Activated CD8-positive, alpha-beta memory T cell treated with anti-CD3 and anti-CD28 coated beads, Interleukin-2, amount 50 U/mL, for 24 hours (primary cell): Measurements from ENCODE around the gene RNU1-1.
"Not testable (repeated sequence)": the region's sequence is repeated elsewhere in the genome, so short reads cannot be mapped to it uniquely, and the experiment has no call there.

Experiments used
- DNase-seq: peaks from one replicate; pipeline ENCODE4 v3.0.0-alpha.2; 2020; ENCODE audit errors: extremely low read depth

RNU1-1 gene

DNA sequence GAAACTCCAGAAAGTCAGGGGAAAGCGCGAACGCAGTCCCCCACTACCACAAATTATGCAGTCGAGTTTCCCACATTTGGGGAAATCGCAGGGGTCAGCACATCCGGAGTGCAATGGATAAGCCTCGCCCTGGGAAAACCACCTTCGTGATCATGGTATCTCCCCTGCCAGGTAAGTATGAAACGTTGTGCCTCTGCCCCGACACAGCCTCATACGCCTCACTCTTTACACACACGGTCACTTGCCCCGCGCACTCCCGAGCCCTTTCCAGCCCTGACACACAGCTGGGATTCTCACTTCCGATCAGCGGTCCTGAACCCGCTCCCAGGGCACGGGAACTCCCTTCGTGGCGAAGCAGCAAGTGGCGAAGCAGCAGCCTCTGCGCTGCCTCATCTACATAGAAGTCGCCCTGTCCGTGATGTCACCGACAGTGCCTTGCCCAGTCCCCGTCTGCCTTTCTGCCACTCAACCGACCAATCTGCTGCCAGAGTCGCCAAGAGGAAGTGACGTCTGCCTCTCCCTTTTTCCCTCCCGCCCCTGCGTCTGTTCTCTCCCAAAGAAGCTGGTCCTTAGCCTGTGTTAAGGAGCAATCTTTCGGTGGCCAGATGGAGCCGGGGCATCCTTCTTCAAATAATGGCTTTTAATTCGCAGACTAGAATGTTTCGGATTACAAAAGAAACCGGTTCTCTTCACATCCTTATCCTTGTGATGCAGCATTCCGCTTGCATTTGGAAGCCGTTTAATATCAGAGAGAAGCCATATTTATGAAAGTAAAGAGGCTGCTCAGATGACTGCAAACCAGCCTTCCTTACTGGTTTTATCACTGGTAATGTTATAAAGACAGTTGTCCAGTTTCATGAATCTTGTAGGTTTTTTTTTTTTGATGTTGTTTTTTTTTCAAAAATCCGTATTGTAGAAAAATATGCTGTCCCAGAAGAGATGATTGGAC lies at the start of gene RNU1-1:
Gene RNU1-1, minus strand, starts transcription at position 179 of the 949 bp plus-strand sequence.
- DNase-seq = peak; percentile 38

DNA sequence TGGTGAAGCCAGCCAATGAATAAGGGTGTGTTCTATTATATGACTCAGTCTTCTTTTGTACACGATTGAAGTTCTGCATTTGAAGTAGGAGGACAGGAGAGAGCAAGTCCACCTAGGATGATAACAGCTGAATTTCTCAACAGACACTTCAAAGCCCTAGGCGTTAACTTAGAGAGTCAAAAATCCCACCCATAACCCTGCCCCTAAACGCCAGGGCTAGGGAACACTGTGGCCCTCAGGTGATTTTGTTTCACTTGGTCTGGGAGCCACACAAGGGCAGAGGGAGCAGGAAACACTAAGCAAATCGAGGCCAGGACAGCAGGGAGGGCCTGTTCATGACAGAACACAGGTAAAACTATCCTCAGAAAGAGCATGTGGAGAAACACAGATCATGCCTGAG lies 47.0 kb upstream of the RNU1-1 start:
- DNase-seq = not testable (repeated sequence)

- not testable (repeated sequence) for DNase-seq
Measured at GRCh38 chr1:16560498-16560897, 46.4 kb upstream of the RNU1-1 start.

- DNase-seq = not testable (repeated sequence)
Measured at GRCh38 chr1:16559688-16560087, 45.6 kb upstream of the RNU1-1 start.

DNA sequence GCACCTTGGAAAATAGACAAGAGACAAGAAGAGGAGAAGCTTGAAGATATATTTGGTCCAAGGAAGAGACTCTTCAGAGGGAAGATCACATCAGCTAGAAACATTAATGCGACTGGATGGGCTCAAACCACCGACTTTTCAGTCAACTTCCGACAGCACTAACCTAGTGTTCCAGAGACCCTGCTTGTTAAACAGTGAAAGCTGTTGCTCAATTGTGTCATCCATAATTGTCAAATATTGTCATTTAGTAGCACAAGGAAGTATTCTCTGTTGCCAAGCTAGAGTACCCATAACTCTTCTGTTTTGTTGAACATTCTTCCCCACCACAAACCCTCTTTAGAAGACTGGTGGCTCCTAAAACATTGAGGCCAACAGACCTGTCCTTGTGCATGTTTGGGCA lies 42.9 kb upstream of the RNU1-1 start:
- DNase-seq = not testable (repeated sequence)

DNA sequence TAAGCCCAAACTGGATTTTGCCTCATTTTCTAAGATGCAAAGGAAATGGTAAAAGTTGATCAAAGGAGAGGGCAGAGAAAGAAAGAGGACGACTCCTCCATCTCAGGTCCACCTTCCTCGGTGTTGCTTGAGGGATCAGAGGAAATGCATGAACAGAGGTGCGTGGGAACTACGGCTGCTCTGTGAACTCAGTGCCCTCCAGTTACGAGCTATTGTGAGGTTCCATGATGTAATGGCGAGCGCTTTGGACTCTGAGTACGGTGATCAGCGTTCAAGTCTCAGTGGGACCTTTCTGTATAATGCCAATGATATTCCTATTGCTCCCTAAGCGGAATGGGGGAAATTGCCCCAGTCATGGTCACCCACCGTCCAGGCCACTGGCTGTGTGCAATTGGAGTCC lies 39.2 kb upstream of the RNU1-1 start:
- DNase-seq = not testable (repeated sequence)

DNA sequence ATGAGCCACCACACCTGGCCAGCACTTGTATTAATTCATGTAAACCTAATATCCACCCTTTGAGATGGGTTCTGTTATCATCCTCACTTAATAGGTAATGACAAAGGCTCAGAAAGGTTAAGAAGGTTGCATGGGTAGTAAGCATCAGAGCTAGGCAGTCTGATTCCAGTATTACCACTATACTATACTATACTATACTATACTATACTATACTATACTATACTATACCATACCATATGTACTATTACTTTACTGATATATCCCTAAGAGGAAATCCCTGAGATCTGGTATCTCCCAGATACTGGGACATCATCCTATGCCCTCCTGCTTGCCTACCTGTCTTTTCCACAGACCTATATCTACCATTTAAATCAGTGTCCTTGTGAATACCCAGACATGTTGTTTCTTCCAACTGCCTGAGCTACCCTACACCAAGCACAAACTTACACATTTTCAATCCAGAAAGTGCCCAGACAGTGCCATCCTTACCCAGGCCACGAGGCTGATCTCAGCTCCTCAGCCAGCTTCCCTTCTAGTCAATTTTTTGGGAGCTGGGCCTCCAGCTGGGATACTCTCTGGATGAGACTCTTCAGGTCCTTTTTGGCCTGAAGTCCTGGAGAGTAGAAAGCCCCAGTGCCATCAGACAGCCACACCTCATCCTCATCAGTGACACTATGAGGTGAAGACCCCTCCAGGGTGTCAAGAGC lies 36.3 kb upstream of the RNU1-1 start:
- DNase-seq = not testable (repeated sequence)

GRCh38 chr1:16549545-16549944 lies 35.5 kb upstream of the RNU1-1 start:
- not testable (repeated sequence) for DNase-seq

DNA sequence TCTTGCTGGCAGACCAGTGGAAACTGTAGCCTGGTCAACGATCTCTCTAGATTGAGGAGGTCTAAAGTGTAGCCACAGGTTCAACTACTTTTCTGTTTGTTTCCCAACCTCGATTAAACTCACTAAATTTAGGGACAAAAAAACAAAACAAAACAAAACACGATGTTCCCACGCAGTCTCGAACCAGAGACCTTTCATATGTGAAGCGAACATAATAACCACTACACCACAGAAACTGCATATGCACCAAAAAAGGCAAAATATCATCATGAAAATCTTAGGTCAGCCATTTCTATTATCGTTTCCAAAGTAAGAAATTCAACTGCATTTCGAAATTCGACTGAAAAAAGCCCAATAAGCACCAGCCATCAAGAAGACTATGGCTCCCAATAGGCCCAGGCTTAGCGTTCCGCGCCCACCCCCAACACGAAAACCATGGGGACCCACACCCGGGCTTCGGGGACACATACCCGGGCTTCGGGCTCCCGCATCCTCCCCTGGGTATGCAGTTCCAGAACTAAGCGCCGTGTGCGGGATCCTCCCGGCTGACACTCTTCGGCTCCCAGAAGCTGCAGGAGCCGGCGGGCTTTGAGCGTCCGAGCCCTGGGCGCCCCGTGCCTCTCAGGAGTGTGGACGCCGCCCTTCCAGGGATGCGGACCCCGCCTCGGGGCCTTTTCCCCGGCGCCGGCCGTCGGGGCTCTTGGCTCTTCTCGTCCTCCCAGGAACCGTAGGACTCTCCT lies 33.6 kb upstream of the RNU1-1 start:
- not testable (repeated sequence) for DNase-seq

DNA sequence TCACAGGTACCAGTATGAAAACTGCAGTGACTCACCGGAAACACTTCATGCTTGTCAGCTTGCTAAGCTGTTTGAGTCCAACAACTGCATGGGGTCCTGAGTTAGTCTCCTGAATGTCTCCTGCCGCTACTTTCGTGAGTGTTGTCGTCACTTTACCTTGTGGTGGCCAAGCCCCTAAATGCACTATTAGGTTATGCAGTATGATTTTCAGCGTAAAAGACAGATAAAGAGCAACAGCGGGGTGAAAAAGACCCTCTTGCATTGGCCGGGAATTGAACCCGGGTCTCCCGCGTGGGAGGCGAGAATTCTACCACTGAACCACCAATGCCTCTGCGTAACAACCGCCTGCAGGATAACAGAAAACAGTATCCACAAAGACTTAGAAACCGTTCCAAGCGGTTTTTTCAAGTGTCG lies 31.6 kb upstream of the RNU1-1 start:
- DNase-seq = not testable (repeated sequence)

- not testable (repeated sequence) for DNase-seq
Measured at GRCh38 chr1:16540421-16540893, 26.4 kb upstream of the RNU1-1 start.

GRCh38 chr1:16537528-16537927 lies 23.4 kb upstream of the RNU1-1 start:
- not testable (repeated sequence) for DNase-seq

DNA sequence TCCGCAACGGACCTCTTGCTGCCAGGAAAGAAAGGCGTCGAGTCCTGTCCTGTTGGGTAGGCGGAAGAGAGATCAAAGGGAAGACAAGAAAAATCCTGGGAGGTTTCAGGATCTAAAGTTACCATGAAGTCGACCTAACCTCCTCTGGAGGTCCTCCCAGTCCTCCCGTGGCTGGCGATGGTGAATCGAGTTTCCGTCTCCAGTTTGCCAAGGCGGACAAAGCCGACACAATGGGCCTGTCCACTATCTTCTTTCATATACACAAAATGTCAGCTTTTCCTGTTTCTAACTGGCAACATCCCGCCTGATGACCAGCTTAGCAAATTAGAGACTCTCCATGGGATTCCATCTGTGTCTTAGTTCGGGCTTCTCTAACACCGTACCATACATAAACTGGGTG lies 22.7 kb upstream of the RNU1-1 start:
- not testable (repeated sequence) for DNase-seq

GRCh38 chr1:16535898-16536297 lies 21.8 kb upstream of the RNU1-1 start:
- not testable (repeated sequence) for DNase-seq

DNA sequence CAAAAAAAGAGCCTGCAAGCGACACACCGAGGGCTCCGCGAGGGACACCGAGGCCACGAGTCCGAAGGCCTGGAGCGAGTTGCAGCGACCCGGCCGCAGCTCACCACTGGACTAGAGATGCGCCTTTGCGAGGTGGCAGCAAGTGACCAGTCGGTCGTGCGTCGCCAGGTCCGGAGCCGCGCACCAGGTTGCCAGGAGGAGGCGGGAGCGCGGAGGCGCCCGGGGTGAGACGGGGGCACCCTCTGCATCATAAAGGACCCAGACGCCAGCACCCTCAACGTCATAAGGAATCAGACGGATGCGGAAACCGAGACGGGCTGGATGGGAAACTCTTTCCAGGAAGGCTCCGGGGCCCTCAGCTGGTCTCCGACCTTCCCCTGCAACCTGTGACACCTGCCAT lies 21.4 kb upstream of the RNU1-1 start:
- DNase-seq = not testable (repeated sequence)

GRCh38 chr1:16534829-16535456 lies 20.9 kb upstream of the RNU1-1 start:
- DNase-seq = peak; percentile 12

DNA sequence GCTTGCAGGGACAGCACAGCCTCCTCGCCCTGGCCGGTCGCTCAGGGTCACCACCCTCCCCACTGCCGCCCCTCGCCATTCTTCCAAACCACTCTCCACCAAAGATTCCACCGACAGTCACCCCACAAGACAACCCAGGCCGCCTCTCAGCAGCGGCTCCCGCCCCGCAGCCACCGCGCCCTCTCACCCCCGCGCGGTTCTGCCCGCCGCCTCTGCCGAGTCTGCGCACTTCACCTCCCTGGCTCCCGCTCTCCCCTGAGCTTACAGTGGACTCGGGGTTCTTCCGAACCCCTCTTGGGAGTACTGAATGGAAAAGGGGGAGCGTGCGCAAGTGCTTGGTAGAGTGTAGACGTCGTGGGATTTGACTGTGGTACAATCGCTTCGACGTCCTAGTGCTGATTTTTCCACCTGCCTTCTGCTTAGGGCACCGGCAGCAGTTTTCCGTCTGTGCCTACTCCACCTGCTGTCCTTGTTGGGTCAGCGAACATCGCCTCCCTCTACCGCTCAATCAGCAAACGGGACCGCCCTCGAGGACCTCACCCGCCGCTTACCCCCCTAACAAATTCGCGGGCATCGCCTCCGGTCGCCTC lies 20.2 kb upstream of the RNU1-1 start:
- not testable (repeated sequence) for DNase-seq

DNA sequence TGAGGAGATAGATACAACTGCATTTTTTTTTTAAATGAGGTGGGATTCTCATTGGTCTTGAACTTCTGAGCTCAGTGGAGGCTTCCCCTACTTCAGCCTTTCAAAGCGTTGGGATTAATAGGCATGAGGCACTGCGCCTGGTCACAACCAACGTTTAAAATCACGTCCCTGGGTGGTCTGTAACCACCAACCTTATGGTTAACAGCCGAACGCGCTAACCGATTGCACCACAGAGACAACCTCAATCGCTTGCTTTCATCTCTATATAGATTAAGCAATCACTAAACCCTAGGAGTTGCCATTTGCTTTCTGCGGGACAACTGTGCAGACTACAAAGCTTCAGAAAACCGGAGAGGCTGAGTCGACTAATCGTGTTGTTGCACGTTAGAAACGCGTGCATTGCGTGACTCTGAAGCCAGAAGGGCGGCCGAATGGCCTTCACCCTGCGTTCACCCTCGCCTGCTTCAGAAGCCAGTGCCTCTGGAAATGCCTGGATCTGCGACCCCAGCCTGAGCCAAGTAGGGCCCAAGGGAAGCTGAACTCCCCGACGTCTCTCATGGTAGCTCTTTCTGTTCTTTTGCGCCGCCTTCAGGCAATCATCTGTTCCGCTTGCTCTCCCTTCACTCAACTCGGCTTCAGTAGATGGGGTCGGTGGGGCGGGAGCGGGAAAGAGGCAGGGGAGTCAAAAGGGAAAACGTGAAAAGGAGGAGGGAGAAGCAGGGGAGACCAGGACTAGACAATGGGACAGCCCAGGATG lies 18.3 kb upstream of the RNU1-1 start:
- not testable (repeated sequence) for DNase-seq

GRCh38 chr1:16528338-16528737 lies 14.3 kb upstream of the RNU1-1 start:
- DNase-seq = not testable (repeated sequence)

- DNase-seq = not testable (repeated sequence)
Measured at GRCh38 chr1:16525769-16526168, 11.7 kb upstream of the RNU1-1 start.
